Mucosa of descending colon (tissue), 3 donors: ENCODE data around the gene LHPP. TPM values are rescaled to one million over a fixed set of nuclear protein-coding genes. Genes with fewer than 3 reads are reported as not detected.
A peak's percentile ranks its signal among the peaks of the same experiment; 100 is the strongest.

Experiments used
- ATAC-seq: fragments of 200-7000 bp; cut with Tn5 transposase; one replicate; pipeline ENCODE4 v1.9.1; 2020; ENCODE audit warnings: mild to moderate bottlenecking, moderate library complexity
- DNase-seq, 3 donors: peaks; one replicate each; pipeline ENCODE4 v3.0.0-alpha.2; 2020
- H3K36me3 ChIP-seq: fragments of 200-600 bp; one replicate; pipeline ENCODE4 v1.8.0; 2021; ENCODE audit warnings: low read depth, mild to moderate bottlenecking
- H3K4me1 ChIP-seq: fragments of 200-600 bp; one replicate; pipeline ENCODE4 v1.8.0; 2021; ENCODE audit warnings: low read depth, mild to moderate bottlenecking
- H3K4me3 ChIP-seq: fragments of 200-600 bp; one replicate; pipeline ENCODE4 v1.8.0; 2021; ENCODE audit warnings: mild to moderate bottlenecking
- H3K9me3 ChIP-seq: fragments of 200-600 bp; one replicate; pipeline ENCODE4 v1.8.0; 2021; ENCODE audit warnings: mild to moderate bottlenecking
- CTCF ChIP-seq: fragments of 200-600 bp; IDR thresholded peaks from one replicate; pipeline ENCODE4 v1.8.0; 2022; ENCODE audit warnings: antibody characterized with exemption, mild to moderate bottlenecking
- intact Hi-C, 2 donors: fragments of 100-400 bp; cut with DNase I in 1 of 2; cut with micrococcal nuclease in 1 of 2; formaldehyde crosslinking; loops; one replicate each; pipeline versions ENCODE4 v1.11.0 to v1.11.1; 2022; cut with DNase I, micrococcal nuclease
- total RNA-seq, 3 donors: library from RNA; stranded (reverse); fragmentation: NEBNext Ultra II Directional in 2 of 3; extraction: Animal tissue kit (Norgen Biotek cat#: 25700) in 2 of 3; gene quantifications; one replicate each; pipeline versions ENCODE4 v1.2.1 to v1.2.4, GENCODE V29; 2021 to 2023
- donor health status: DM: no; HTN: no; CAD: no; lungs with moderate emphysema.
- donor health status: DM: no; HTN: no; CAD: no.
- donor health status: DM: no; HTN: yes; CAD: no.

LHPP gene
- total RNA-seq, 3 donors from 2014 or later, result 19.7 to 46.7 (median 26.5) TPM

- no peaks in the 10 kb centered on the region for H3K36me3 ChIP-seq
- intact Hi-C loops, result no loop called here
- ATAC-seq, result peak; percentile 91
- TF ChIP-seq CTCF, result no peak
- H3K4me3 ChIP-seq, result no peak overlapping the region
- H3K9me3 ChIP-seq, result no peaks in the 10 kb centered on the region
- no peak for DNase-seq
- no peaks in the 10 kb centered on the region for H3K4me1 ChIP-seq
These were observed 14.6 kb downstream of the LHPP start for GRCh38 chr10:124476043-124476725.

DNA sequence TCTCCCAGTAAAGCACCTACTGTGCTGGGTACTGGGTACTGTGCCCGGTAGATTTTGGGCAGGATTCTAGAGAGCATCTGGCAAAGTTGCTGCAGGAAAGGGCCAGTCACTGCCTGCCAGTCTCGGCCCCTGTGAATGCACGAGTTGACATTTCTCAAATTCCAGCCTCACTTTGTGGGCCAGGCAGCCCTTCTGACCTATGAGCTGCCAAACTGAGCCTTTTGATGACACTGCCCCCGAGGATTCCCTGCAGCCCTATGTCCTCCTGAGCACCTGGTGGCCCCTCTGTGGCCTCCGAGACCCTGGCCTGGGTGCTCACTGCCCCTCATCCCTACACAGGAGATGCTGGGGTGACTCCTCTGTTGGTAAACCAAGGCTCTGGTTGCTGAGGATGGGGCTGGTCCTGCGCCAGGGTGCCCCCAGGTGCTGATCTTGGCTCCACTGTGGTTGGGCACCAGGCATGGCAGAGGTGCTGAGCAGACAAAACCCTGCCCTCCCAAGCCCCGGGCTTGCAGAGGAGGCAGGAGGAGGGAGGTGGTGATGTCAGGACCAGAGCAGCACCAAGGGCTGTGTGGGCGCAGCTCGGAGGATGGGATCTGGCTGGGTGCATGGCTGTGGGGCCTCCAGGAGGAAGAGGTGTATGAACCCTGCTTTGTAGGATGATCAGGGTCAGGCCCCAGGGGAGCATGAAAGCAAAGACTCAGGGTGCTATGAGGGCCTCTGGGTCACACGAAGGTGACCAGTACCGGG is 16.2 kb downstream of the LHPP start:
- Histone ChIP-seq H3K4me3 (no peak overlapping the region), H3K4me1 (no peaks in the 10 kb centered on the region), H3K36me3 (no peaks in the 10 kb centered on the region), H3K9me3 (no peaks in the 10 kb centered on the region)
- ATAC-seq (no peak), DNase-seq (peak in 1 of 3 donors; percentile 39)
- intact Hi-C loops, result no loop called here
- no peak for TF ChIP-seq CTCF

DNA sequence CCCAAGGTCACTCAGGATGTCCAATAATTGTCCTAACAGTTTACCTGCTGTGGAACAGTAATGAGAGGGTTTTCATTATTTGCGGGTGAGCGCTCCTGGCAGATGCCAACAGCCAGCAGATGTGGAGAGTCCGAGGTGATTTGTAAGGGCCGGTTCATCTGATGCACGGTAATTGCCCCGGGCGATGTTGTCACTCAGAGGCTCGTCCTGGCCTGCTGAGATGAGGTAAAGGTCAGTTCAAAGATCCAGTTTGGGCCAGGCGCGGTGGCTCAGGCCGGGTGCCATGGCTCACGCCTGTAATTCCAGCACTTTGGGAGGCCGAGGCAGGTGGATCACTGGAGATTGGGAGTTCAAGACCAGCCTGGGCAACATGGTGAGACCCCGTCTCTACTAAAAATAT is 16.9 kb downstream of the LHPP start:
- H3K4me3 ChIP-seq, result no peak overlapping the region
- no peak for TF ChIP-seq CTCF
- H3K36me3 ChIP-seq, result no peaks in the 10 kb centered on the region
- ATAC-seq (no peak), DNase-seq (peak in 1 of 3 donors; percentile 32)
- intact Hi-C loops, result no loop called here
- no peaks in the 10 kb centered on the region for H3K9me3 ChIP-seq
- no peaks in the 10 kb centered on the region for H3K4me1 ChIP-seq

DNA sequence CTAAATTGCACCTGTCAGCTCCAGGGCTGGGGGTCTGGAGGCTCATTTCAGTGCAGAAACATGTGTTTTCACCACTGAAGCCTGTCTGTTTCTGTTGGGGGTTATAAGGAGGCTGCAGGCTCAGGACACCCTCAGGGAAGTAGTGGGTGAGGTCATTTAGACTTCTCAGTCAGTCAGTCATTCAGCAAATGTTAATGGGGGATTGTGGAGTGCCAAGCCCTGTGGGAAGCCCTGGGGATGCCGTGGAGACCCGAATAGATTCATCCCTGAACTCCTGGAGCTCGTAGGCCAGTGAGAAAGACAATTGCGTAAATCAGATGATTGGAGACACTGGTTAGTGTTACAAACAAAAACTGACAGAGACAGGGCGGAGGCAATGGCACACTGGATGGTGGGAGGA is 19.2 kb downstream of the LHPP start:
- H3K4me1 ChIP-seq, result no peaks in the 10 kb centered on the region
- no peak for ATAC-seq
- DNase-seq, result no peak
- intact Hi-C loops, result no loop called here
- no peak for TF ChIP-seq CTCF
- no peaks in the 10 kb centered on the region for H3K36me3 ChIP-seq
- no peaks in the 10 kb centered on the region for H3K9me3 ChIP-seq
- no peak overlapping the region for H3K4me3 ChIP-seq

DNA sequence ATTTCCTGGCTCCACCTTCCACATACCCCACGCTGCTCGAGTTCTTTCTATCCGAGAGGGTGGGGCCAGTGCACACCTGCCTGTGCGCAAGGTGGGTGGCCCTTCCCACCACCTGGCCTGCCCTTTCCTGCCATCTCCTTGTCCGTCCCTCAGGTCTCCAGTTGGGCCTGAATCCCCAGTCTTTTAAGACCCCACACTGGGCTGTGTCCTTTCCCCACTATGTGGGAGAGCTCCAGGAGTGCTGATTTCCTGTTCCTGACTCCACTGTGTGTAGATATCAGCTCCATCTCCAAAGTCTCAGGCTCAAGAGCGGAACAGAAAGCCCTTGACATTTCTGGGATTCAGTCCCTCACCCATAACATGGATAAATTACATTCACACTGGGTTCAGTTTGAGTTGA is 20.1 kb downstream of the LHPP start:
- intact Hi-C loops, result no loop called here
- Histone ChIP-seq H3K36me3 (no peaks in the 10 kb centered on the region), H3K9me3 (peaks cover under 1% of the 10 kb centered on the region), H3K4me3 (no peak overlapping the region), H3K4me1 (no peaks in the 10 kb centered on the region)
- ATAC-seq, result no peak
- TF ChIP-seq CTCF, result no peak
- peak in 1 of 3 donors; percentile 33 for DNase-seq
